ENCODE measurements around the gene HIPK2. TPM values are rescaled to one million over a fixed set of nuclear protein-coding genes. Genes with fewer than 3 reads are reported as not detected.
A peak's percentile ranks its signal among the peaks of the same experiment; 100 is the strongest.

Gene HIPK2
- total RNA-seq, 2 donors from 2014 or later: 54.4 to 72.7 TPM

GRCh38 chr7:139730746-139731612, 46.8 kb downstream of the HIPK2 start:
- intact Hi-C loops (cut with DNase I): no loop called here
- peaks cover 23% of the 10 kb centered on the region for H3K4me1 ChIP-seq (replicated peaks)
- 32% methylated on average over 15 of the region's 15 CpGs for WGBS
- H3K9me3 ChIP-seq: no peaks in the 10 kb centered on the region
- peak; percentile 40 for DNase-seq (ENCODE audit: low spot score)
- H3K27me3 ChIP-seq (replicated peaks; ENCODE audit: insufficient read depth): no peaks in the 10 kb centered on the region
- no peaks in the 10 kb centered on the region for H3K36me3 ChIP-seq
- H3K4me3 ChIP-seq: no peak overlapping the region
- TF ChIP-seq POLR2A (IDR thresholded peaks at IDR 0.05) (no peak), POLR2AphosphoS5 (IDR thresholded peaks at IDR 0.05) (peak; percentile 32)
- H3K27ac ChIP-seq: peak overlapping the region; percentile 63 to 69

GRCh38 chr7:139728203-139728602, 49.6 kb downstream of the HIPK2 start:
- WGBS: 100% methylated on average over 1 of the region's 1 CpG
- no peak for TF ChIP-seq POLR2AphosphoS5 (IDR thresholded peaks at IDR 0.05)
- TF ChIP-seq POLR2A (IDR thresholded peaks at IDR 0.05): no peak
- no peak for TF ChIP-seq CTCF (IDR thresholded peaks at IDR 0.05)
- intact Hi-C loops (cut with DNase I): no loop called here
- H3K36me3 ChIP-seq: no peaks in the 10 kb centered on the region
- H3K27ac ChIP-seq: no peak overlapping the region
- no peak overlapping the region for H3K4me3 ChIP-seq
- no peak for DNase-seq (ENCODE audit: low spot score)
- no peaks in the 10 kb centered on the region for H3K9me3 ChIP-seq
- H3K4me1 ChIP-seq (replicated peaks): peaks cover 30% of the 10 kb centered on the region
- no peaks in the 10 kb centered on the region for H3K27me3 ChIP-seq (replicated peaks; ENCODE audit: insufficient read depth)

- Histone ChIP-seq H3K36me3 (no peaks in the 10 kb centered on the region), H3K27ac (peak overlapping the region in 1 of 2 donors; percentile 72), H3K4me1 (replicated peaks) (peaks cover 30% of the 10 kb centered on the region), H3K27me3 (replicated peaks; ENCODE audit: insufficient read depth) (no peaks in the 10 kb centered on the region), H3K4me3 (no peak overlapping the region), H3K9me3 (no peaks in the 10 kb centered on the region)
- WGBS: 70% methylated on average over 3 of the region's 3 CpGs
- TF ChIP-seq CTCF (IDR thresholded peaks at IDR 0.05) (no peak), POLR2AphosphoS5 (IDR thresholded peaks at IDR 0.05) (no peak), POLR2A (IDR thresholded peaks at IDR 0.05) (no peak)
- intact Hi-C loops (cut with DNase I): no loop called here
- DNase-seq (ENCODE audit: low spot score): no peak
Measured at GRCh38 chr7:139727151-139727705, 50.6 kb downstream of the HIPK2 start.

GRCh38 chr7:139726485-139726869, 51.3 kb downstream of the HIPK2 start:
- no peak for TF ChIP-seq CTCF (IDR thresholded peaks at IDR 0.05)
- TF ChIP-seq POLR2A (IDR thresholded peaks at IDR 0.05): no peak
- TF ChIP-seq POLR2AphosphoS5 (IDR thresholded peaks at IDR 0.05): no peak
- Histone ChIP-seq H3K27ac (peak overlapping the region; percentile 34 to 72), H3K4me3 (no peak overlapping the region), H3K36me3 (no peaks in the 10 kb centered on the region), H3K9me3 (no peaks in the 10 kb centered on the region), H3K4me1 (replicated peaks) (peaks cover 27% of the 10 kb centered on the region), H3K27me3 (replicated peaks; ENCODE audit: insufficient read depth) (no peaks in the 10 kb centered on the region)
- no peak for DNase-seq (ENCODE audit: low spot score)
- WGBS: 84% methylated on average over 3 of the region's 3 CpGs
- intact Hi-C loops (cut with DNase I): no loop called here

- TF ChIP-seq CTCF (IDR thresholded peaks at IDR 0.05) (no peak), POLR2A (IDR thresholded peaks at IDR 0.05) (no peak), POLR2AphosphoS5 (IDR thresholded peaks at IDR 0.05) (no peak)
- Histone ChIP-seq H3K36me3 (no peaks in the 10 kb centered on the region), H3K4me1 (replicated peaks) (peaks cover 27% of the 10 kb centered on the region), H3K4me3 (no peak overlapping the region), H3K9me3 (no peaks in the 10 kb centered on the region), H3K27ac (peak overlapping the region; percentile 34 to 72), H3K27me3 (replicated peaks; ENCODE audit: insufficient read depth) (no peaks in the 10 kb centered on the region)
- intact Hi-C loops (cut with DNase I): no loop called here
- 79% methylated on average over 6 of the region's 6 CpGs for WGBS
- no peak for DNase-seq (ENCODE audit: low spot score)
Measured at GRCh38 chr7:139725858-139726484, 51.8 kb downstream of the HIPK2 start.
